T follicular helper cell (primary cell): ENCODE results near the gene FSTL4.

Source experiments
- DNase-seq: peaks from one replicate; pipeline ENCODE4 v3.0.0-alpha.2; 2020; ENCODE audit warnings: low read depth
- total RNA-seq, 2 experiments: gene quantifications; one replicate each; lab custom pipeline; 2026; lab: John Stamatoyannopoulos, UW

The FSTL4 gene
- total RNA-seq = 0 reads per million in 2 experiments

DNA sequence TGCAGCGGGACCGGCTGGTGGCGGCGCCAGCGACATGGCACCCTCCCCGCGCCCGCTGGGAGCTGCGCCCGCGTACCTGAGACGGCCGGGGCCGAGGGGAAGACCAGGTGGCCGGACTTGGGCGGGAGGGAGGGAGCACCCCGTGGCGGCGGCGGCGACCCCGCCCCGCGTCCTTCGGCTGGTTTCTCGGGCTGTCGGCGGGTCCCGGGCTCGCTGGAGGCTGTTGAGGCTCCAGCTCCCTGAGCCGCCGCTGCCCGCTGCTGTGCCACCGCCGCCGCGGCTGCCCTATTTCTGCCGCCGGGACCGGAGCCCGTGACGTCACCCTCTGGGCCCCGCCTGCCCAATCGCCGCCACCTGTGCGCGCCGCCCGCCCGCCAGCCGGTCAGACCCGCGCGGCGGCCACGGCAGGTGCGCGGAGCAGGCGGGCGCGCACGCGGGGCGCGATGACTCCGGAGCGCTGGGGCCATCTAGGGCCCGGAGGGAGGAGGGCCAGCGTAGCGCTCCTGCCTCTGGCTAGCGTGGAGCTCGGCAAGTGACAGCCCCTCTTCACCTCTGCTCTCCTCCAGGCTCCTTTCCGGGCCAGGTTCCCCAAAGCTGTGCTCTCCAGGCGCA is at the start of gene FSTL4:
TSS of gene FSTL4 (minus strand) at position 293 of the 612 bp plus-strand sequence.
- DNase-seq = no peak

- DNase-seq = no peak
Observed at GRCh38 chr5:133661389-133661788, 49.0 kb upstream of the FSTL4 start.

DNA sequence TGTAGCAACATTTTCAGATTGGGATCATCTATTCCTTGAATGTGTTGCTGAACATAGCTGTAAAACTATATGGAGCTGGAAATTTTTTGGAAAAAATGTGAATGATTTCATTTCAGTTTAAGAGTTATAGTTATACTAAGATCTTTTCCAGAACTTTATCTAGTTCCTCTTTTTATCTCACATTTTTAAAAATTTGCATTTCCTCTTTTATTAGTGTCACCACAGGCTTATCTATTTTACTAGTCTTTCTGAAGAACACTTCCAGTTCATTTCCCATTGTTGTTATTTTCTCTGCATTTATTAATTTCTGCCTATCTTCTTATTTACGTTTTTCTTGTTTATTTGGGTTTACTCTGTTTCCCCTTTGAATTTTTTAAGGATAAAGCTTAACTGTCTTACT is 46.0 kb upstream of the FSTL4 start:
- DNase-seq = no peak

GRCh38 chr5:133657036-133657435 is 44.7 kb upstream of the FSTL4 start:
- DNase-seq = no peak

- no peak for DNase-seq
Observed at GRCh38 chr5:133655966-133656365, 43.6 kb upstream of the FSTL4 start.

- no peak for DNase-seq
Observed at GRCh38 chr5:133653760-133654049, 41.4 kb upstream of the FSTL4 start.

DNA sequence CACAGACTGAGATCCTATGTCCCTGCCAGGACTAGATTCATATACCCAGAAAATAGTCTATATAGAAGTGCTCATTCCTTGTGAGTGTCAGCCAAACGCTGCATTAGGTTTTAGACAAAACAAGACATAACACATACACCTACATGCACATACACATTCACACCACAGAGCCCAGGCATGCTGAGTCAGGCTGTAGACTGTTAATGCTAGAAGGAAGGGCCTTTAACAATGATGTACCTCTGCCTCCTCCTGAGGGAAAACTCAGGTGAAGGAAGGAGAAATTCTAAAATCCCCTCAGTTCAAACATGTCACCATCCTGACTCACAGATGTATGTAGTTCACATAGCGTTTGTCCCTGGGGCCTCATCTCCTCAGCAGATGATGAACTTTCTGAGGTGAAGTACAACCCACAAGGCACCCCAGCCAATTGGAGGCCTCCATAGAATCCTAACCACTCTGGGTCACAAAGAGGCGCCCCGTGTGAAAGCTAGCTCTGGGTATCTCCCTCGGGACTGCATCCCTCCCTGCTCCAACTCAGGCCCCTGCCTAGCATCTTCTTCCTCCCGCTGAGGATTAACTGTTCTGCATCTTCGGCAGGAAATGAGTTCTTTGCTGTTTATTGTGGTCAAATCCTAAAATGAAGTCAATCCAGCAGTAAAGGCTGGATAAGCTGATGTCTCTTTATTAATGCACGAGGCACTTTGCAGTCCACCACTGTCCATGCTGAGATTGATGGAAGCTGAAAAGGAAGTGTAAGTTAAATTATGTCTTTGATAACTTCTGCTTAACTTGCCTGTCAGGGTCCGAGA is 40.8 kb upstream of the FSTL4 start:
- no peak for DNase-seq

- no peak for DNase-seq
Observed at GRCh38 chr5:133644000-133644865, 31.9 kb upstream of the FSTL4 start.

GRCh38 chr5:133643365-133643764 is 31.0 kb upstream of the FSTL4 start:
- no peak for DNase-seq

DNA sequence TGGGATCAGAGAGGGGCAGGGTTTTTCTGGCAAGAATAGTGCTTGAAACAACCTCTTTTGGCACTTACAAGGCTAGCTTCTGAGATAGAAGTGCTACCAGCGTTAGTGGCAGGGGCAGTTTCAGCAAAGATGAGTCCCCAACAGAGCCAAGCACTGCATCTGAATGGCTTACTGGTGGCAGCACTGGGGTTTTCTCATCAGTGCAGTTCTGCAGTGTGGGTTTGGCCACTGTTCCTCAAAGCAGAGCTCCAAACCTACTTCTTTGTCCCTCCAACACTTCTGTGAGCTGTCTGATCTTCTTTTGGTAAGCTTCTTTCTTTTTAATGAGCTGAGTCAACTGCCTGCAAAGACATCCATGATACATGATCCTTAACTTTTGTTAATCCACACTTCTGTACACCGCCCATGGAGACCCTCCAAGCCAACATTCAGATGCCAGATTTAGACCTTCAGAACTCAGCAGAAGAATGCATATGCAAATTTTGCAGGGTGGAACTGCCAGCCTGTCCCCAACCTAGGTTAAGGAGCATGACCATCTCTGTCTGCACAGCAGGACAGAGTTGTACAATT is 29.9 kb upstream of the FSTL4 start:
- no peak for DNase-seq

DNA sequence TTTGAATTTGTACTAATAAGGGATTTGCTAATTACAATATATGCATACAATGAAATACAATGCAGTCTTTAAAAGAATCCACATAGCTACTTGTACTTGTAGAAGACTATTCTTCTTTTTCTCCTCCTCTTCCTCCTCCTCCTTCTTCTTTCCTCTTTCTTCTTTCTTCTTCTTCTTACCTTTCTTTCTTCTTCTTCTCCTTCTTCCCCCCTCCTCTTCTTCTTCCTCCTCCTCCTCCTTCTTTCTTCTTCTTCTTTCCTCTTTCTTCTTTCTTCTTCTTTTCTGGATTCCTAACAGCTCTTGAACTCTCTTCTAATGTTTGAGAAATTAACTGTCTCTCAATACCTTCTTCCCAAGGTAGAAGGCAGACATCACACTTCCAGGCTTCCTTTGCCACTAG is 29.3 kb upstream of the FSTL4 start:
- DNase-seq = no peak

DNA sequence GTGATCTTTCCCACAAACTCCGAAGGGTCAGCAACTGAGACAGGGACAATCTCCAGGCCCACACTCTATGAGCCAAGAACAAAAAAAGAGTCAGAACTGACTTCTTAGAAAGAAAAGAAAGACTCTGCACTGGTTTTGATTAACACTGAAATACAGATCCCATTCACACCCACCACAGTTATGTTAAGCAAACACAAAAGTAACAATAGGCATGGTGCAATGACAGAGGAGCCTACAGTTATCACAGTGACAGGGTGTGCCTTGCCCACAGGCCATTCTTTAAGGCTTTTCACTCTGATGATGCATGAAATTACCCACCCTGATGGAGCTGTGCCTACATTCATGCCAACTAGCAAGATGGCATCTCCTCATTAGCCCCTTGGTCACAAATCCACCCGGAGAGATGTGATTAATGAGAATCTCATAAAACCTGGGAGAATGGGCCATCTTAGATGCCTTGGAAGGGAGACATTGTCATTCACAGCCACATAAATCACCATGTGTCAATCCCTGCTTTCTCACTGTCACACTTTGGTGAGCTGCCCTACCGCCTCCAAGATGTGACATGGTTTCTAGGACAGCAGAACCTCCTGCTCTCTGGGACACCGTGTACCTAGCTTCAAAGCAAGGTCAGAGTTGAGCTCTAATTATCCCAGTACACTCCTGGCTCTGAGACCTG is 27.6 kb upstream of the FSTL4 start:
- DNase-seq = no peak

DNA sequence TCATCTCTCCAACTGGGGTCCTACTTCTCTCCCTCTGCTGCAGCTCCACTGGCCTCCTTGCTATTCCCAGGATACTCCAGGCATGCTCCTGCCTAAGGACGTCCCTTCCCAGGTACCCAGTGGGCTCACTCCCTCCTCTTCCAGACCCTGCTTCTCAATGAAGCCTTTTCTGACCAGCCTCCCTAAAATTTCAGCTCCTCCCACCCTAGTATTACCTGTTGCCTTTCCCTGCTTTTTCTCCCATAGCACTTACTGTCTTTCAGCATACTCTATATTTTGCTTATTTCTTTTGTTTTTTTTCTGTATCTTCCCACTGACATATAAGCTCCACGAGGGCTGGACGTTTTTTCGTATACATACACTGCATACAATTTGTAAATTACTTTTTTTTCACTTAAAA is 26.1 kb upstream of the FSTL4 start:
- DNase-seq = no peak

DNA sequence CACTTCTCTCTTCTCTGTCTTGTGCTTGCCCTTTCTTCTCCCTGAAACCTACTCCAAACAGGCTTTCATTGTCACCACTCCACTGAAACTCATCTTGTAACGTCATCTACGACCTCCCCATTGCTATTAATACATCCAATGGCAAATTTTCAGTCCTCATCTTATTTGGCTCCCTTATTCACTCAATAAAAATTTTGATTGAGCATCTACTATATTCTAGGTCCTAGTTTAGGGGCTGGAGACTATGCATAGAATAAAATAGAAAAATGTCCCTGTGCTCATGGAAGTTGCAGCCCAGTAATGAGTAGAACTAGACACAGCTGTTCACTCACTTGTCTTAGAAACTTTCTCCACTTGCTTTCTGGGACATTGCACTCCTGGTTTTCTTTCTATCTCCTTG is 24.9 kb upstream of the FSTL4 start:
- DNase-seq = no peak

DNA sequence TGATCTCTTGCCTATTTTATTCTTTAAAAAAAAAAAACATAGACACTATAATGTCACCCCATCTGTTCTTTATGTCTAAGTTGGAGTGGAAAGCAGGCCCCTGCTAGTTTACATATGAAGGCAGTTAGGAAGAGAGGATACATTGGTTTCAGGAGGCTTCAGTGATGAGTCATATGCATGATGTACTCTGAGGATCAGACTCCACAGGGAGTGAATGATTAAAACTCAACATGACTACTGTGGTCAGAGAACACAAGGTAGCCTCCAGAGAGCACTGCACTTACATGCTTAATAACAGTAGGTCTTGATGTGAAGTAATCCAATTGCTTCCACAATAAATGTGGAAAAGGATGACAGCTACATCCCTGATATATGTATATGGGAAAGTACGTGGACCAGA is 22.7 kb upstream of the FSTL4 start:
- no peak for DNase-seq

GRCh38 chr5:133627180-133627579 is 14.8 kb upstream of the FSTL4 start:
- DNase-seq = no peak

DNA sequence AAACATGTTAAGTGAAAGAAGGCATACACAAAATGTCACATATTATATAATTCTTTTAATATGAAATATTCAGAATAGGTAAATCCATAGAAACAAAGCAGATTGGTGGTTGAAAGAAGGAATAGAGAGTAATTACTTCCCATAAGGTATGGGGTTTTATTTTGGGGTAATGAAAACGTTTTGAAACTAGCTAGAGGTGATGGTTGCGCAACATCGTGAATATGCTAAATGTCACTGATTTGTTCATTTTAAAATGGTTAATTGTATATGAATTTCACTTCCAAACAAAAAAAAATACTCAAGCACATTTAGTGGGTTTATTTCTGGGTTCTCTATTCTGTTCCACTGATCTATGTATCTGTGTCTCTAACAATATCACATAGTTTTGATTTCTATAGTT is 12.0 kb upstream of the FSTL4 start:
- no peak for DNase-seq

DNA sequence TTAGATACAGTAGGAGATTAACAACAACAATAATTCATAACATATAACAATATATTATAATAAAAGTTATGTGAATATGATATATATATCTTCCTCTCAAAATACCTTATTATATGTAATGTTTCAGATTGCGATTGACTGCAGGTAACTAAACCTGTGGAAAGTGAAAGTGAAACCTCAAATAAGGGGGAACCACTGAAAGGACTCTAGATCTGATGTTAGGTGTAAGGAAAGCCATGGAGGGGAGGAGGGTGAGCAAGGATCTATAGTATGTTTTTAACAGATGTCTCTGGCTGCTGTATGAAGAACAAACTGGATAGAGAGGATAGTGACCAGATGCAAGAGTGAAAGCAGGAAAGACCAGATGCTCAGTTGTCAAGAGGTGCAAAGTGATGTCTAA is 5.8 kb upstream of the FSTL4 start:
- DNase-seq = no peak

GRCh38 chr5:133613743-133614142 is 1.4 kb upstream of the FSTL4 start:
- DNase-seq = no peak

- no peak for DNase-seq
Observed at GRCh38 chr5:133613184-133613583, 843 bp upstream of the FSTL4 start.

DNA sequence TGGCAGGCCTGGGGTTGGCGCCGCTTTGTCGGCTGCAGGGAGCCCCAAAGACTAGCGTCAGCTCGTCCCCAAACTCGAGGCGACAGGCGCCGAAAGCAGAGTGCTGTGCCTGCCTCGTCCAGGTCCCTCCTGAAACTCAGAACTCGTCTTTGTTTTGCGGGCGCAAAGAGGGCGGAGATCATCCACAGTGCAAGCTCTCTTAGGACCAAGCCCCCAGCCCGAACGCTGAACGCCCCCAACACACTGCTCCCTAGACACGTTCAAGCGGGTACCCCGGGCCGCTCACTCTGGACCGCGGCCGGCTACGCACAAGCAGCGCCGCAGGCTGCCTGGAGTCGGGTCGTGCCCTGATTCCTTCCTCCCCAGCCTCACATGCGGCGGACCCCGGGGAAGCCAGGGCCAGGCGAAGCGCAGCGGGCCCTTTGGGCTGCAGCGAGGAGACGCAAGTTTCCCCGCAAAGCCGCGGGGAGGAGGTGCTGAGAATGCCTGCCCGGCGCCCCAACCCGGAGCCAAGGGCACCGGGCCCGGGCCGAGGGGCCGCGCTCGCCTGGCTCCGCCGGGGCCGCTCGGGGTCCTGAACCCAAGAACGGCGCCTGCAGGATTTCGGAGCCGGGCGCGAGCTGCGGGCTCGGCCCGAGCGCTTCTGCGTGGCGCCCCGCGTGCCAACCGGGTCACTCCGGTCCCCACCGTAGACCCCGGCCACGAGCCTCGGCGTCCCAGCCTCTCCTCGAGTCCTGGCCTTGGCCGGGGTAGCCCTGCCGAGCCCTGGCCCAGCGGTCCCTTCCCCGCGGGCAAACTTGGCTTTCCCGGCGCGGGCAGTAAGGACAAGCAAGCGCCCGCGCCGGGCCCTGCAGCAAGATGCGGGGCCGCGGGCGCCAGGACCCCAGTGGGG is 738 bp downstream of the FSTL4 start:
- DNase-seq = no peak
